Right forelimb (tissue), 1 donor: ENCODE results near the gene ASB8.

ENCODE experiments used
- DNase-seq: peaks from one replicate; pipeline ENCODE4 v3.0.0-alpha.2; 2018

ASB8 gene, protein sequence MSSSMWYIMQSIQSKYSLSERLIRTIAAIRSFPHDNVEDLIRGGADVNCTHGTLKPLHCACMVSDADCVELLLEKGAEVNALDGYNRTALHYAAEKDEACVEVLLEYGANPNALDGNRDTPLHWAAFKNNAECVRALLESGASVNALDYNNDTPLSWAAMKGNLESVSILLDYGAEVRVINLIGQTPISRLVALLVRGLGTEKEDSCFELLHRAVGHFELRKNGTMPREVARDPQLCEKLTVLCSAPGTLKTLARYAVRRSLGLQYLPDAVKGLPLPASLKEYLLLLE

DNA sequence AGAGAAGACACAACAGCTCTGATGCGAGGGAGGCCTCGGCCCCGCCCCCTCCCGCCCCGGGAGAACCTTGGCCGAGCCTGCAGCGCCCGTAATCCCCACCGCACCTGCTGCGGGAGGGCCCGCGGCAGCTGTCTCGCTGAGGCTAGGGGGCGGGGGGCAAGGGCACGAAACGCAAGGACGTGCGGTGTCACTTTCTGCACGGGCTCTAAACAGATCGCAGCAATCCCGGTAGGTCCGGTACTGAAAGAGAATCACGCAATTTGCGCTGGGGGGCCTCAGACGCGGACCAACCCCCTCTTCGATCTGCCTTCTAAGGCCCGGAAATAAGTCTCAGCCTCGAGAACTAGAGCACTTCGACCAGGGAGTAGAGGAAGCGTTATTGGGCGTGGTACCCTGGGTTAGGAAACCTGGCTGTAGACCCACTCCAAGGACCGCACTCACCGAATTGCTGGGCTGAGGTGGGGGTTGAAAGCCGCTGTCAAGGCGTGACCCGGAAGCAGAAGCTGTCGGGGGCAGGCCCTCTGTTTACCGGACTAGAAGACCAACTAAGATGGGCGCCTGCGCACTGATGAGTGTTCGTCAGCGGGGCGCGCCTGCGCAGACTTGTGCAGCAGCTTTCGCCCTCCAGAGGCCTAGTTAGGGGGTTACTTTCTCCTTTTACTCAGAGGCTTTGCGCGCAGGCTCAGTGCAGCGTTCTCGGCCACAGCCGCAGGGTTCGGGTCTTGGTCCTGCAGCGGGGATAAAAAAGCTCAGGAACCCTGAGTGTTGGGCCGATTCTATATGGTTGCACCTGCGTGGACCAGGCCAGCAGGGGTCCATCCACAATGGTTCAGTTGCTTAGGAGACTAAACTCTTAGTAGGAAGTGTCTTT, at the start of gene ASB8:
Gene ASB8, minus strand, starts transcription at position 498 of the 871 bp plus-strand sequence. CDS start 4,019 bp downstream, outside the sequence.
- DNase-seq, result peak; percentile 98

DNA sequence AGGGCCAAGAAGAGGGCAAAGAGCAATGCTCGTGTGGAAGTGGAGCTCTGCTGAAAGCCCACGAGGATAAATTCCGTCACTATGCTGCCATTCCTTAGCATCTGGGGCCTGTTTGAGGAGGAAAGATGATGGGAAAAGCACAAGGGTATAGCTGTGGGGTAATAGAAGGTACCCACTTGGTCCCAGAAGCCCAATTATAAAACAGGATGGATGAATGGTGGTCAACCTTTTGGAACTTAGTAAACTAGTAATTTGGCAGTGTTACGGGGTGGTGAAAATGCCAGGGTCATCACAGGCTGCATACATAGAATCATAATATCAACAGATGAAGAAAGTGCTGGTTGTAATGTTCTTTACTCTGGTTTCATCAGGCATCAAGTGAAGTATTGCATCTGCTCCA, 45.9 kb upstream of the ASB8 start, which contains the start of gene OR10AD1:
Gene OR10AD1, minus strand, starts transcription at position 101 of the 400 bp plus-strand sequence. Its CDS starts 0 bp downstream, at position 101.
- no peak for DNase-seq

DNA sequence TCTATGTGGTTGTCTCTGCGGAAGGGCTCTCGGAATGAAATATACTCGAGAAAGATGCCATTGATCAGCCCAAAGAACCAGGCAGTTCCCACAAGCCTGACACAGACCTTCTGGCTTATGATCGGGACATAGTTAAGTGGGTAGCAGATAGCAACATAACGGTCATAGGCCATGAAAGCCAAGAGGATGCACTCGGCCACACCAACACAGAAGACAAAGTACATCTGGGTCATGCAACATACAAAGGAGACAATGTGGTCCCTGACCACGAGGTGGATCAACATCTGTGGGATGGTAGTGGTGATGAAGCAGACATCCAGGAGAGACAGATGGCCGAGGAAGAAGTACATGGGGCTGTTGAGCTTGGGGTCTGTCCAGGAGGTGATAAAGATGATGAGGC, 45.5 kb upstream of the ASB8 start:
- DNase-seq, result no peak

DNA sequence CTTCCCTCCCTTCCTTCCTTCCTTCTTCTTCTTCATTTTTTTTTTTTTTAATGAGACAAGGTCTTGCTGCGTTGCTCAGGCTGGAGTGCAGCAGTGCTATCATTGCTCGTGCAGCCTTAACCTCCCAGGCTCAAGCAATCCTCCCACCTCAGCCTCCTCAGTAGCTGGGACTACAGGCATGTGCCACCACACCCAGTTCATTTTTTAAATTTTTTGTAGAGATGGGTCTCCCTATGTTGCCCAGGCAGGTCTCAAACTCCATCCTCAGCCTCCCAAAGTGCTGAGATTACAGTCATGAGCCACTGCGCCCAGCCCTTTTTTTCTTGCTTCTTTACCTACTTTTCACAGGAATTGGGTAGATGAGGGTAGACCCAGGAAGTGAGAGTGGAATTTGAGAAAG, 44.2 kb upstream of the ASB8 start:
- no peak for DNase-seq

DNA sequence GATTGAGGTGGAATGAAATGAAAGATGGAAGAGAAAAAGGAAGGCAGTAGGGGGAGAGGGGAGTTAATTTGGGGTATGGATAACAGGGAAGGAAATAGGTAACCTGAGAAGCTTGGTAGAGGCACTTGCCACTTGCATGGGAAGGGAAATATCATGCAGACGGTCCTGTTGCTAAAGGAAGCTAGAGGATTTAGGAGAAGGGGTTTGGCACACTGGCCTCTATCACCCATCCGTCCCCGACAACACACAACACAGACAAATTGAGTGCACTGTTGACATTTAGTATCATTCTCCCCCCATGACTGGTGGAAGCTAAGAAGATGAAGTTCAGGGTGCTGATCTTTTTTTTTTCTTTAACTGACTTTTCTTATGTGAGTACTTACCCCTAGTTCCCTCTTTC, 43.8 kb upstream of the ASB8 start:
- no peak for DNase-seq

DNA sequence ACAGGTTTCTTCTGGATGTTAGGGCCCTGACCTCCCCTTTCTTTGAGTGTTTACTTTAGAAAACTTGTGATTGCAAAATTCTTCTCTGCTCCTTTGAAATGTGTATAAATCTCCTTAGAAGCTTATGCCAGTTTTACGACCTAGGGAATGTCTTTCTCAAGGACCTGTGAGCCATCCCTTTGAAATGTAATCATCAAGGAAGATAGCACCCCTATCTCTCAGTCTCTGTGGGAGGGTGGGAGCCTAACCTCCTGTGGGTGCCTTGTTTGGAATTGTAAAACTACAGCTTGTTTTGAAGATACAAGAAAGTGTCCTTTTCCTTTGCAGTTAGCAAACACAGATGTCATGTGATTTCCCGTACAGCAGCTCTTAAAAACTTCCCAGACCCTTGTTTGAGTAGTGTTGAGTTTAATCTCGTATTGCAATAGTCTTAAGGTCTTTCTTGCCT, 42.5 kb upstream of the ASB8 start:
- DNase-seq, result no peak

DNA sequence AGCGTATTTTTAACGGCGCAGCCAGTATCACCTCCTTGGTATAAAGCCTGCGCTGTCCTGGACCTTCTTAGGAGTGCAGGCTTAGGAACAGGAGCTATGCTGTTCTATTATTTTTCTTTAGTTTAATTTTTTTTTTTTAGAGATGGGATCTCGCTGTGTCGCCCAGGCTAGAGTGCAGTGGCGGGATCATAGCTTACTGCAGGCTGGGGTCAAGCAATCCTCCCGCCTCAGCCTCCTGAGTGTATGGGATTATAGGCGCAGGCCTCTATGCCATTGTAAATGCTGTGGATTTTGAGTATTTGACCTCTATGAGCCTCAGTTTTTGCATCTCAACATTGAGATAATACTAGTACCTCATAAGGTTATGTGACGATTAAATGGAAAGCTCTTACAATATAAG, 41.7 kb upstream of the ASB8 start:
- no peak for DNase-seq

DNA sequence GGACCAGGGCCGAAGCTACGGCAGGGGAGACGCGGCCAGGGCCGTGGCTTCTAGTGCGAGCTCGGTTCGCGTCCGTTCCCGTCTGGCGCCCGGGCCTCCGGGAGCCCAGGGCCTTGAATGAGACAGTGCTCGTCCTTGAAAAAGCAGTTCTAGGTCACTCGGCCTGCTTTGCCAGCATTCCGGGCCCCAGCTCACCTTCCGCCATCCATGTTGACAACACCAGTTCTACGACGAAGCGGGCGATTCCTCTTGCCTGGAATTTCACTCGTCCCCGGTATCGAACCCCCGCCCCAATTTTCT, 41.3 kb upstream of the ASB8 start:
- DNase-seq, result peak; percentile 73

DNA sequence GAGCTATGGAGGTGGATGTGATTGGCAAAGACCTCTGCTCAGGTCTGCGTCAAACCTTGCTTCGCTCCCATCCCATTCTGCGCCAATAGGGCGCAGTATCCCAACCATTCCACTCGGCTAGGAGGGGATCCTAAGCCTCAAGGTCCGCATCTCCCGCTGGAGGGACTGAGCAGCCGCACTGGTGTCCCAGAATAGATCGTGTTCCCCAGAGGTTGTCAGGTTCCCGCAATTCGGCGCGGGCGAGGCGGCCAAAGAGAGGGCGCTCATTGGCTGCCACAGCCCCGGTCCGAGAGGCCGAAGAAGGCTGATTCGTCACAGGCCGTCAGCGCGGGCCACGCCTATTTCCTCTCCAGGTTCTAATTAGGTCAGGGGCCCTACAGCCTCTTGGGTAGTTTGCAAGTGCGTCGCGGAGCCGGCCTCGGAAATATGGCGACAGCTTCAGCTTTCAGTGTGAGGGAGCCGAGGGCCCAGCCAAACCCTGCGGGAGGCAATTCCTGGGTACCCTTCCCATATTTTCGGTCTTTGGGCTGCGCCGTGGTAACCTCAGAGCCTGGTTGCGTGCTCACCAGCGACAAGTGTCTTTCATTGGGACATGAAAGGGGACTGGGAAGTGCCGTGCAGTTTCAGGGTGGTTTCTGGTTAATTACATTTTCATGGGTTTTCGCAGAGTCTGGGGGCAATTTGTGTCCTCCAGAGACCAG, 40.8 kb upstream of the ASB8 start:
- peak; percentile 92 for DNase-seq

DNA sequence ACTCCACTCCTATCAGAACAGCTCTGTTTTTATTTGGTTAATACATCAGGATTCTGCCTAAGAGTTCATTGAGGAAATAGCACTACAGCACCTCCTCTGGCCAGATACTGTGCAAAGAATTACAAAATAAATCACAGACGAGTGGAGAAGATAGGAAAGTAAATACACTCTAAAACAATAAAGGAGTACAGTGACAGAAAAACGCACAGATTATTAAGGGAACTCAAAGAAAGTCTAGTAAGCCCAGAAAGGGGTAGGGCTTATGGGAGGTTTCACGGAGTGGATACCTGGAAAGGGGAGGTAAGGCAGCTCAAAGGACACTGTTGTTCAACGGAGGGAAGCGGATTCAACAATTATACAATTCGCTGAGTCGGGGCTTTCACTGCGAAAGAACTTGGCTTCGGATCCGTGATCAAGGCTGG, 40.2 kb upstream of the ASB8 start:
- DNase-seq, result no peak

DNA sequence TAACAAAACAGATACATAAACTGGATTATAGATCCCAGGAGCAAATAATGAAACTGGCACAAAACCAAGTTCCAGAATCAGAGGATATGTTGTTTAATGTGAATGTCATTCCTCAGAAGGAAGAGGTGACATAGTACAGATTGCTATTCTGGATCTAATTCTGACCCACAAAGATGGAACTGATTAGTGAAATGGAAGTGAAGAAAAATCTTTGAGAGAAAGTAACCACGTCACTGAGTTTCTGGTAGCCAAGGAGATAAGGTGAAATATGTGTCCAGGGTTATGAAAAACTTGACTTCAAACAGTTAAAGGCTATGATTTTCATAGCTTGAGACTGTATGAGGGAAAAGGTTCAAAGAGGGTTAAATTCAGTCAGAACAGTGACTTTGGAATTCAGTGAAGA, 37.5 kb upstream of the ASB8 start:
- DNase-seq, result no peak

DNA sequence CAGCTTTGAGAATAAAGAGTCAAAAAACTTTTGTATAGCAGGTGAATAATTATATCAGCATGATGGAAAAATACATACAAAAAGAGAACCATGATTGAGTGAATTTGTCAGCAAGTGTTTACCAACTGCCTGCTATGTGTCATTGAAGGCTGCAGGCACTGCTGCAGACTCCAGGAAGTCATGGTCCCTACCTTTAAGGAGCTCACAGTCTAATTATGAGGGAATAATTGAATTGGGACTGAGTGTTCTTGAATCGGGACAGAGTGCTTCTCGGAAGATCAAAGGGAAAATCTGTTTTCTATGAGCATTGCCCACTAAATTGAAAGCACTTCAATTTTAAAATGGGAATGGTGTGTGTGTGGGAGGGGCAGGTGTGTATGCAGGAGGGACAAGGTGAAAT, 36.3 kb upstream of the ASB8 start:
- no peak for DNase-seq

DNA sequence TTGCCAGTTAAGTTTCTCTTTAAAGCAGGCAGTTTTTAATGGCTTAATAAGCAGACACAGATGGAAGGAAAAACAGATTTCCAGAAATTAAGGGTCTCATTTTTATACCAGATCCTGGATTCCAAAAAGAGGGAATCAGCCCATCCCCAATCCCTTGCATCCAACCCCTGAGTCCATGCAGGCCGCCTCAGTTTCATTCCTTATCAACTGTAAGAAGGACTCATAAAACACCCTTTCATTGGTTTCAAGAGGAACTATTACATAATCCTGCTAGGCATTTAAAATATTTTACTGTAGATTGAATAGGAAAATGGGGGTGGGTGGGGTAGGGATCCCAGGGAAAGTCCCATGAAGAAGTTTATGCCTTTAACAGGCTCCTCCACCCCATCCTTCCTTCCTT, 35.5 kb upstream of the ASB8 start:
- no peak for DNase-seq

DNA sequence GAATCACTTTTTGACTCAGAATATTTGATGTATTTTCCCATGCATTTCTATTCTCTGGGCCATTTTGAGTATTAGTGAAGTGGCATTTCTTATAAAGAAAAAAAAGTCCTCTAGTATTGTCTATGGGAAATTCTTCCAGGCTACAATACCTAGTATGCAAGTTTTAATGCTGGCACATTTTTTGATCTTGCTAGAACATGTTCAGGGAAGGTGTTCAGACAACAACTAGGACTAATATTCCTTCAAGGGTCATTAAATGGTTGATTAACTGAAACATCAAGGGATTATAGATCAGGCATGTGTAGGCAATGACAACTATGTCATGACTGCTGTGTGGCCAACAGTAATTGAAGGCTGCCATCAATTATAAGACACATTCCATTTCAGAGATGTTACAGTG, 33.8 kb upstream of the ASB8 start:
- no peak for DNase-seq

DNA sequence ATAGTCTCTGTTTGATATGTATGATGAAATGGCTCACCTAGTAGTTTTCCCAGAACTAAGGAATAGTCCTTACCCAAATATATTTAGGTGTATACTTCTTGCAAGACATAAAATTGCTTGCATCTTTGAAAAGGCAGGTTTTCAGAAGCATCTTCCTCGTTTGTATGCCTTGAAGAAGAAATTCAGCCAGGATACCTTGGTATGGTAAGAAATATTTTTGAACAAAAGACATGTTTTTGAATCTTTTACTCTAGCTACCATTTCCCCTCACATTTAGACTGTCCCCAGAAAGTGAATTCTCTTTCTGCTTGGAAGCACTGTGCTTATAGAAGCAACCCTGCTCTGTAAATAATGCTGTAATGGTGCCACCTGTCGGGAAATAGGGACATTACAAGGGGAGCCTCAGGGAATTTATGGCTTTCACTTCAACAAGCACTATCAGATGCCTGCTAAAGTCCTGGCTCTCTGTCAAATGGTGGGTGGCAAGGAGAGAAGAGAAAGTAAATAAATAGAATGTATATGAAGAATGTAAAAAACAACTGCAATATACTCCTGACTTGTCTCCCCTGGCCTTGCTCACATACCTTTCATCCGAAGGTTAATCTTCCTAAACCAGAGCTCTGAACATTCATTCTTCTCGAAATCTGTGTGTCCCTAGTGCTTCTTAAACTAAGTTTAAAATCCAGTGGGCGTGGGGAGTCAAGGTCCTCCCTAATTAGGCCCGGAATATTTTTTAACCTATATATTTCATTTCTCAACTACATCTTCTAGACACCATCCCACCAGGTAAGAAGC, 32.2 kb upstream of the ASB8 start:
- DNase-seq, result peak; percentile 68

DNA sequence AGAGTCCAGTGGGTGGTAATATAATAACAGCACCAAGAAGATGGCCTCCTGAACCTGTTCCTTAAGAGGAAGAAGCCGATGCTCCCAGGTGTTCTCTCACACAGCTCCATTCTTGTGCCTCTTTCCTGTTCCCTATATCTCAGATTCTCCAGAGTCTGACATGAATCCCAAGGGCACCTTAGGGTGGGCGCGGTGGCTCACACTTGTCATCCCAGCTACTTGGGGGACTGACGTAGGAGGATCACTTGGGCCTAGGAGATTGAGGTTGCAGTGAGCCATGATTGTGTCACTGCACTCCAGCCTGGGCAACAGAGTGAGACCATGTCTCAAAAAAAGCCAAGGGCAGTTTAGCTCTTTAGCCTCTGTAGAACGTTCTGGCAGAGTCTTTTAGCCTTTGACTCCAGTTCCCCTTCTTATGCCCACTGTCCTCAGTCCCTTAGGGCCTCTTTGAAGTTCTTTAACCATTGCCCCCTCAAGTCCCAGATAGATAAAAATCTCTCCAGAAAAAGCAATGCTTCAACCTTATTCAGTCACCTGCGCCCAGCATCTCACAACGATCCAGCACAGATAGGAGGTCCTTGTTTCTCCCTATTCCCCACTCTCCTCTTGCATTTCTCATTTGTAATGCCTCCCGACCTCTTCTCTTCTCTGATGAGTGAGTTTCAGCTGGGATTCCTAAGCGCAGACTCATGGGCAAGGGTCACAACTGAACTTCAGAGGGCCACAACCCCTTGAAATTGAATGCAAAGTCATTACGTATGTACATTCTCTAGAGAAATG, 30.8 kb upstream of the ASB8 start:
- no peak for DNase-seq

DNA sequence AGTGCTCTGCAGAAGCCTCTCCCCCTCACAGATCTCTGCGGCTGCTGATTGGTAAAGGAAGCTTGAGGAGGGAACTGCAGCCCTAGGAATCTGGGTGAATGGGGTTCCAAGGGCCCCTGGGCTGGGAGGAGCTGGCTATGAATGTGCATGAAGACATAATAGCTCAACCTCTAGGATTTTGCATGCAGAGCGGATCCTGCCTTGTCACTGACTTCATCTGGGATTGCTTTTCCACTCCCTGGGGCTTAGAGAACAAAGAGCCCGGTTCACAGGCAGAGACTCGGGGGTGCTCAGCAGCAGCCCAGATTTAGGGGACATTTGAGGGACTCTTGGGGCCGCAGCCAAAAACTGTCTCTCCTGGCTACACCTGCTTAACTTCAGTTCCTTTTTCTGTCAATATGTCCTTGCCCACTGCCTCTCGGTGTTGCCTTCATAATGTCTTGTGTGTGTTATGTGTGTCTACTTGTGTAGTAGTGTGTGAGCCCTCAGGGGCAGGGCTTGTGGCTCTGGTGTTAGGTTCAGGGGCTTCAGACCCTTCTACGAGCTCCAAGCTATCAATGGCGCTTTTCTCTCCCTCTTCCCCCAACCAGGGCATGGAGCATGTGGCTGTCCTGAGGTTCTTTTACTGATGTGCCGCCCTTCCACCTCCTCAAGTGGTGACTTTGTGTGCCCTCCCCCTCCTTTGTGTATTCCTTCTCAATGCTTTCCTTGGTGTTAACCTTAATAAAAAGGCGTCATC, 28.0 kb upstream of the ASB8 start:
- DNase-seq, result no peak

DNA sequence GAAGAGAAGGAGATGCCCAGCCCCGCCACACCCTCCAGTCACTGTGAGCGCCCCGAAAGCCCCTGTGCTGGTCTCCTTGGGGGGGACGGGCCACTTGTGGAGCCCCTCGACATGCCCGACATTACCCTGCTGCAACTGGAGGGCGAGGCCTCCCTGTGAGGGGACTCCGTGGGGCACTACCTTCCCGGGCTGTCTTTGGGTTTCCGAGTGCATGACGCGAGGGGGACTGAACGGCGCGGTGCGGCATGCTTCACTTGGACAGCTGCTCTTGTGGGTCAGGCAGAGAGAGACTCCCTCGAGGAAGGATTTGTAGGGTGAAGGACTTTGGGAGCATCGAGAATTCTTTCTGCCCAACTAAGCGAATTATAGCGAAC, 27.2 kb upstream of the ASB8 start:
- DNase-seq, result no peak

DNA sequence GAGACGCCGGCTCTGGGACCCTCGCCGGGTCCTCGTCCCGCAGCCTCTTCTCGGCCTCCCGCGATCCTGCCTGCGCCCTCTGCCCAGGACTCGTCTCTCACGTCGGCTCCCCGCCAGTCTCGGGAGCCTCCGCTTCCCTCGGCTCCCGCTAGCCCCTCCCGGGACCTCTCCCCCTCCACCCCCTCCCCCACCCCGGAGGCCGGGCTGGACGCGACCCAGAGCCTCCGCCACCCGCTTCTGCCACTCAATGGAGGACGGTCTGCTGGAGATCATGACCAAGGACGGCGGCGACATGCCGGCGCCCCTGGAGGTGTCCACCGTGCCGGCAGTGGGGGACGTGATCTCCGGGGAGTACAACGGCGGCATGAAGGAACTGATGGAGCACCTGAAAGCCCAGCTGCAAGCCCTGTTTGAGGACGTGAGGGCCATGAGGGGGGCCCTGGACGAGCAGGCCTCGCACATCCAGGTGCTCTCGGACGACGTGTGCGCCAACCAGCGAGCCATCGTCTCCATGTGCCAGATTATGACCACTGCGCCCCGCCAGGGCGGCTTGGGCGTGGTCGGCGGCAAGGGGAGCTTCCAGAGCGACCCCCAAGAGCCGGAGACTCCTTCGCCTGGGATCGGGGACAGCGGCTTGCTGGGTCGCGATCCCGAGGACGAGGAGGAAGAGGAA, 26.7 kb upstream of the ASB8 start:
- DNase-seq, result peak; percentile 58

DNA sequence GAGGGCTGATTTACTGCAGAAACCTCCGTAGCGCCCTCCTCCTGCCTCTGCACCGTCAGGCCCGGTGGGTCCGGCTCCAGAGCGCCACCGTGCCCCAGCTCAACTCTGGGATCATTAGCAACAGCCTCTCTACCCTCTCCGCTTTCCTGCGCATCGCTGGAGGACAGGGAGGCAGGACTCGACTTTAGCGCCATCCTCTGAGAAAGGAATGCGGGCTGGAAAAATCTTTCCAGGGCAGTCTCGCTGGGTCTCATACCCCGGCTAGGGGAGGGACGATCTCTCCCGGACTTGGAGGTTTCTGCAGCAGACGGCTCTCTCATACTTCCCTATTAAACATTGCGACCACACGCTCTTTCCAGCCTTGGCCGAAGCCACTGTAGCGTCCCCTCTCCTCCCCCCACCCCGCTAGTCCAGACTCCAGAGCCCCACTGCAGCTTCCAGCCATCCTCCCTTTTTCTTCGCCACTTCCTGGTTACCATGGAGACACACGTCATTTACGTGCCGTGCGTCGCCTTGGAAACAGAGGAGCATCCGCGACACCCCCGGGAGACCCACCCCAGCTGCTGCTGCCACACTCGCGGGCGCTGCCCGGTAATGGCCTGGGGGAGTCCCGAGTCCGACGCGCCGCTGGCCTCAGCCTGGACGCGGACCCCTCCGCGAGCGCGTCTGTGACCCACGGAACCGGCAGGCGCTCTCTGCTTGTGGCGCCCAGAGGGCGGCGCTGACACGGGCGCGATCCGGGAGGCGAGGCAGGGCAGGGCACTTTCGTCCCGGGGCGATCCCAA, 26.0 kb upstream of the ASB8 start, which contains the start of gene CCDC184:
Gene CCDC184, plus strand, starts transcription at position 554 of the 785 bp plus-strand sequence. CDS start 479 bp downstream, outside the sequence.
- peak; percentile 80 for DNase-seq
